Sigmoid colon (tissue), 7 donors: ENCODE results near the gene SRSF7. TPM values are rescaled to one million over a fixed set of nuclear protein-coding genes. Genes with fewer than 3 reads are reported as not detected.

Source experiments
- DNase-seq: peaks from one replicate; pipeline ENCODE4 v3.0.0-alpha.2; 2019
- H3K27ac ChIP-seq, 4 donors: fragments of 200-600 bp; sonication (generic); one replicate each; pipeline ENCODE4 v1.5.1; 2016 to 2019; ENCODE audit warnings: mild to moderate bottlenecking in 1 of 4
- H3K27me3 ChIP-seq, 3 donors: fragments of 200-600 bp; sonication (generic); one replicate each; pipeline ENCODE4 v1.5.1; 2019; ENCODE audit warnings: mild to moderate bottlenecking in 1 of 3
- H3K36me3 ChIP-seq, 4 donors: fragments of 200-600 bp; sonication (generic); one replicate each; pipeline ENCODE4 v1.5.1; 2016 to 2019
- H3K4me1 ChIP-seq, 4 donors: fragments of 200-600 bp; sonication (generic); one replicate each; pipeline ENCODE4 v1.5.1; 2017 to 2019
- H3K4me3 ChIP-seq, 4 donors: fragments of 200-600 bp; sonication (generic); one replicate each; pipeline ENCODE4 v1.5.1; 2017 to 2019; ENCODE audit warnings: mild to moderate bottlenecking in 2 of 4, moderate library complexity in 1 of 4
- H3K9me3 ChIP-seq, 4 donors: fragments of 200-600 bp in 3 of 4; sonication (generic) in 3 of 4; one replicate each; pipeline versions ENCODE4 v1.5.1 to v1.6.1; 2013 to 2019
- CTCF ChIP-seq, 4 experiments: fragments of 450-650 bp in 3 of 4; fragments of 200-600 bp in 1 of 4; IDR thresholded peaks; one replicate each; pipeline ENCODE4 v1.5.1; 2016 to 2019; ENCODE audit warnings: antibody characterized with exemption in 4 of 4, mild to moderate bottlenecking in 3 of 4, moderate library complexity in 2 of 4
- EP300 ChIP-seq, 4 donors: sonication (generic); formaldehyde crosslinking; IDR thresholded peaks; one replicate each; pipeline ENCODE4 v1.6.1; 2017; ENCODE audit warnings: antibody characterized with exemption in 4 of 4
- POLR2A ChIP-seq, 2 donors: fragments of 450-650 bp; IDR thresholded peaks; one replicate each; pipeline ENCODE4 v1.6.1; 2016; ENCODE audit warnings: antibody characterized with exemption in 2 of 2, mild to moderate bottlenecking in 2 of 2, moderate library complexity in 2 of 2
- POLR2AphosphoS5 ChIP-seq, 4 donors: sonication (generic); formaldehyde crosslinking; IDR thresholded peaks; one replicate each; pipeline ENCODE4 v1.6.1; 2017; ENCODE audit warnings: antibody characterized with exemption in 4 of 4
- WGBS, 2 donors: extraction: QIAGEN DNeasy Blood & Tissue Kit; methylation state at CpG; one replicate each; pipeline ENCODE4 v1.1.7; 2013; 5-methylcytosine and 5-hydroxymethylcytosine counted together
- intact Hi-C: fragments of 100-400 bp; cut with DNase I; formaldehyde crosslinking; loops from one replicate; pipeline ENCODE4 v1.15.1; 2023
- polyA plus RNA-seq, 3 donors: library from polyadenylated mRNA; stranded (reverse); fragments of 200-250 nt; gene quantifications; one replicate each; pipeline ENCODE4 v1.2.3, GENCODE V29; 2013
- total RNA-seq, 4 donors: library from RNA; depleted of rRNA; stranded (reverse); fragments of >200 nt; gene quantifications; one replicate each; pipeline ENCODE4 v1.1.0, GENCODE V29; 2016
- donor health status: healthy with polysubstance abuse.
- donor health status: Bipolar disorder and iron deficiency.
- donor health status: healthy.

The SRSF7 gene
- total and polyA plus RNA-seq, 7 donors: 55.9 to 146 (median 83.8) TPM

DNA sequence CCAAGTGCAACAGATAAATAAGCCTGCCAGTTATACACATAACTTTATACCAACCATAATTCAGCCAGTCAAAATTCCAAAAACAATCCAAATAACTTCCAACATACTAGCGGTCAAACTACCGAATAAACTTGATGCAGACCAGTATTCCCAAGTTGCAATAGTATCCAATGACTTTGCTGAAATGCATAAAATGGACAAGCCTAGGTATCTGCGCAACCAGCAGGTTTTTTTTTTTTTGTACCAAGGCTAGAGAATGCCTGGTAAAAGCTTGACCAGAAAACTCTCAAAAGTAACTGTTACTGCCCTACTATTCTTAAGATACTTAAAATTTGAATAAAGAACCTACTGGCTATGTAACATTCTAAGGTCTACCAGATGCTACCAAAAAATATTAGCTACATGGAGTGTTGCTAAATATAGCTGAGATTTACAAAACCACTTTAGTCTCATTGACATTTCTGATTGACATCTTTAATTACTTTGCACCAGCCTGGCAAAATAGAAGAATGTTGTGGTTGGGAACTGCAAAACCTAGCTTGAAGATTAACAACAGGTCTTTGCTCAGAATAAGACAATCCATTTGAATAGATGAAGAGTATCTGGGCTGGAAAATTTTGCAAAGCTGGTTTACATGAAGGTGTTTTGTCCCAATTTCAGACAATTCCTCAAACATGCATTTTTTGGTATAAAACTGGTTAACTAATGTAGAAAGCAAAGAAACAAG, 7.3 kb downstream of the SRSF7 start:
- peak overlapping the region in 3 of 4 donors; percentile 28 to 85 (median 81) for H3K27ac ChIP-seq
- intact Hi-C loops: loop anchor here (5.0 kb wide), 1 partner anchor 207 kb away; no protein-coding TSS in a partner anchor
- no peaks in the 10 kb centered on the region for H3K9me3 ChIP-seq
- DNase-seq: no peak
- no peaks in the 10 kb centered on the region for H3K27me3 ChIP-seq
- TF ChIP-seq POLR2A (IDR thresholded peaks at IDR 0.05) (no peak), CTCF (IDR thresholded peaks at IDR 0.05) (no peak), EP300 (IDR thresholded peaks at IDR 0.05) (no peak), POLR2AphosphoS5 (IDR thresholded peaks at IDR 0.05) (no peak)
- H3K4me3 ChIP-seq: no peak overlapping the region
- 86 to 90% methylated on average over 3 of the region's 3 CpGs for WGBS, 2 donors
- H3K36me3 ChIP-seq: peaks cover 36 to 63% (median 48%) of the 10 kb centered on the region in 4 donors
- H3K4me1 ChIP-seq: peaks cover 0 to 75% (median 55%) of the 10 kb centered on the region in 4 donors

DNA sequence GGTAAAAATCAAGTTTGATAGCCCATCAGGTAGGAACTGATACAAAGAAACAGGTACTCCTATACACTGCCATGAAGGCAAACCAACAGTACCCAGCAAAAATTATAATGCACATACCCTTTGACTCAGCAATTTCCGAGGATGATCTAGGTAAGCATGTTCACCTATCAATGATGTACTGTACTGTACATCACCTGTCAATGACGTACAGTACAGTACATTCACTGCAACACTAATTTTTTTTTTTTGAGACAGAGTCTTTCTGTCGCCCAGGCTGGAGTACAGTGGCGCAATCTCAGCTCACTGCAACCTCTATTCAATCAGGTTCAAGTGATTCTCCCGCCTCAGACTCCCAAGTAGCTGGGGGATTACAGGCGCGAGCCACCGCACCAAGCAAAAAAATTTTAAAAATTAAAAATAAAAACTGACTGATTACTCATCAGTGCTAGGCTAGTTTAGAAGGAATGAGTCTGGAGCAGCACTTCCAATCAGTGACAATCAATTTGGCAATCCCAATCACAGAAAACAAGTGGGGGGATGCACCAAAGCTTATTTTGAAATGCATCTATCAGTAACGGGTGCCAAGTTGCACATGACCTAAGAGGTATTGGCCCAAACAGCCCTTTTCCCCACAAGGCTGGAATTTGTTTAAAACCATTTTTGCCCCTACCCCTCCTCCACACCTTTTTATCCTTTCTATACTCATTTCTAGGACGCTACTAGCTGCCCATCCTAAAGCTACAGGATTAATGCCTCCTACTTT, 8.2 kb downstream of the SRSF7 start:
- intact Hi-C loops: loop anchor here (5.0 kb wide), 1 partner anchor 206 kb away; no protein-coding TSS in a partner anchor

GRCh38 chr2:38740851-38741731, 10.1 kb downstream of the SRSF7 start:
- TF ChIP-seq POLR2A (IDR thresholded peaks at IDR 0.05): no peak
- no peak for TF ChIP-seq POLR2AphosphoS5 (IDR thresholded peaks at IDR 0.05)
- no peak for TF ChIP-seq EP300 (IDR thresholded peaks at IDR 0.05)
- peak; percentile 48 to 78 (median 58) for TF ChIP-seq CTCF (IDR thresholded peaks at IDR 0.05)
- Histone ChIP-seq H3K9me3 (no peaks in the 10 kb centered on the region), H3K36me3 (peaks cover 9 to 36% (median 22%) of the 10 kb centered on the region in 4 donors), H3K27ac (peak overlapping the region; percentile 72 to 85 (median 81)), H3K27me3 (no peaks in the 10 kb centered on the region), H3K4me3 (no peak overlapping the region), H3K4me1 (peaks cover 0 to 70% (median 49%) of the 10 kb centered on the region in 4 donors)
- no peak for DNase-seq
- intact Hi-C loops: loop anchor here (2.0 to 5.0 kb wide), 2 partner anchors 160 to 204 kb away; no protein-coding TSS in a partner anchor
- WGBS, 2 donors: 13 to 62% methylated on average over 11 of the region's 11 CpGs

More for the DNA sequence above, 8.2 kb downstream of the SRSF7 start:
- Histone ChIP-seq H3K27ac (peak overlapping the region in 3 of 4 donors; percentile 81 to 85 (median 81)), H3K4me3 (no peak overlapping the region), H3K27me3 (no peaks in the 10 kb centered on the region), H3K36me3 (peaks cover 27 to 54% (median 40%) of the 10 kb centered on the region in 4 donors), H3K9me3 (no peaks in the 10 kb centered on the region), H3K4me1 (peaks cover 0 to 70% (median 50%) of the 10 kb centered on the region in 4 donors)
- 81 to 85% methylated on average over 10 of the region's 10 CpGs for WGBS, 2 donors
- no peak for DNase-seq
- TF ChIP-seq CTCF (IDR thresholded peaks at IDR 0.05): no peak
- TF ChIP-seq POLR2A (IDR thresholded peaks at IDR 0.05): no peak
- TF ChIP-seq EP300 (IDR thresholded peaks at IDR 0.05): no peak
- no peak for TF ChIP-seq POLR2AphosphoS5 (IDR thresholded peaks at IDR 0.05)

DNA sequence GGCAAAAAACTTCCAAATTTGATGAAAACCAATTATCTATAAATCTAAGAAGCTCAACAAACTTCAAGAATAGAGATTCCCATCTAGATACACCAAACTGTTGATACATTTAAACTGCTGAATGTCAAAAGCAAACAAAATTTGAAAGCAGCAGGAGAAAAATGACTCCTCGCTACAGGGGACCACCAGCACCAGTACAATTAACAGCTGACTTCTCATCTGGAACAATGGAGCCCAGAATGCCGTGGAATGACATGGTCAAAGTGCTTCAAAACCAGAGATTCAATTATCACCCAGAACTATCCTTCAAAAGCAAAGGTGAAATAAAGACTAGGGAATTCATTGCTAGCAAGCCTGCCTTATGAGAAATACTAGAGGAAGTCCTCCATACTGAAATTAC, 11.6 kb downstream of the SRSF7 start:
- intact Hi-C loops: loop anchor here (5.0 kb wide), 1 partner anchor 137 kb away; the partner anchor contains the start of gene HNRNPLL
- TF ChIP-seq POLR2A (IDR thresholded peaks at IDR 0.05) (no peak), CTCF (IDR thresholded peaks at IDR 0.05) (no peak), POLR2AphosphoS5 (IDR thresholded peaks at IDR 0.05) (no peak), EP300 (IDR thresholded peaks at IDR 0.05) (no peak)
- Histone ChIP-seq H3K27ac (peak overlapping the region in 3 of 4 donors; percentile 81 to 85 (median 81)), H3K36me3 (peaks cover 5 to 20% (median 7%) of the 10 kb centered on the region in 4 donors), H3K9me3 (no peaks in the 10 kb centered on the region), H3K27me3 (no peaks in the 10 kb centered on the region), H3K4me3 (no peak overlapping the region), H3K4me1 (peaks cover 0 to 70% (median 41%) of the 10 kb centered on the region in 4 donors)
- no peak for DNase-seq
- WGBS, 2 donors: 97 to 98% methylated on average over 2 of the region's 2 CpGs
